PC-3 (cell line): ENCODE results near the gene CEP89. TPM values are rescaled to one million over a fixed set of nuclear protein-coding genes. Genes with fewer than 3 reads are reported as not detected.
"Not testable (repeated sequence)": the region's sequence is repeated elsewhere in the genome, so short reads cannot be mapped to it uniquely, and the experiment has no call there.

Source experiments
- ATAC-seq: fragments of 200-7000 bp; cut with Tn5 transposase; 2 replicates; pipeline ENCODE4 v1.9.1; 2020; ENCODE audit warnings: mild to moderate bottlenecking, moderate library complexity
- BruUV-seq: library from RNA; stranded (reverse); fragments of 400-500 nt; replicated peaks from 2 replicates; lab custom pipeline; 2021; lab: Mats Ljungman, UMichigan
- CTCF ChIA-PET: fragments of 300-600 bp; sonication (Branson Sonifier 250); formaldehyde crosslinking; loops from one replicate; lab custom pipeline; 2022; ENCODE audit warnings: antibody characterized with exemption; lab: Charles Lee
- POLR2A ChIA-PET: fragments of 300-600 bp; sonication (Branson Sonifier 250); formaldehyde crosslinking; loops from one replicate; lab custom pipeline; 2022; ENCODE audit warnings: antibody characterized with exemption; ENCODE audit not compliant: unreplicated experiment; lab: Charles Lee
- DNase-seq: peaks from one replicate; pipeline ENCODE4 v3.0.0-alpha.2; 2015
- H2AFZ ChIP-seq: fragments of 300-600 bp; sonication (generic); 2 replicates; pipeline ENCODE4 v1.6.0; 2016; ENCODE audit warnings: antibody characterized with exemption, low read length
- H3F3A ChIP-seq: fragments of 300-600 bp; sonication (generic); one replicate; pipeline ENCODE4 v1.6.0; 2017; ENCODE audit warnings: antibody characterized with exemption, low read length, control low read depth, mild to moderate bottlenecking; ENCODE audit not compliant: unreplicated experiment
- H3K27ac ChIP-seq: fragments of 300-600 bp; sonication (generic); 2 replicates; pipeline ENCODE4 v1.5.1; 2016; ENCODE audit warnings: mild to moderate bottlenecking, low read length
- H3K27me3 ChIP-seq: fragments of 300-600 bp; sonication (generic); 2 replicates; pipeline ENCODE4 v1.6.1; 2016; ENCODE audit warnings: low read length, mixed read lengths
- H3K36me3 ChIP-seq: fragments of 300-600 bp; sonication (generic); 2 replicates; pipeline ENCODE4 v1.6.1; 2016; ENCODE audit warnings: low read depth, mixed run types, low read length, mixed read lengths
- H3K4me1 ChIP-seq: fragments of 300-600 bp; sonication (generic); 2 replicates; pipeline ENCODE4 v1.5.1; 2016; ENCODE audit warnings: low read length; ENCODE audit not compliant: insufficient read depth
- H3K4me2 ChIP-seq: fragments of 300-600 bp; sonication (generic); 2 replicates; pipeline ENCODE4 v1.6.0; 2016; ENCODE audit warnings: low read length
- H3K4me3 ChIP-seq: fragments of 300-600 bp; sonication (generic); 2 replicates; pipeline ENCODE4 v1.5.1; 2016; ENCODE audit warnings: mild to moderate bottlenecking, low read length, mixed read lengths
- H3K79me2 ChIP-seq: fragments of 300-600 bp; sonication (generic); 2 replicates; pipeline ENCODE4 v1.6.1; 2017; ENCODE audit warnings: low read length, mixed read lengths
- H3K9ac ChIP-seq: fragments of 300-600 bp; sonication (generic); 2 replicates; pipeline ENCODE4 v1.6.0; 2016; ENCODE audit warnings: mild to moderate bottlenecking, low read length
- H3K9me2 ChIP-seq: fragments of 300-600 bp; sonication (generic); replicated peaks from 2 replicates; pipeline ENCODE4 v1.6.1; 2016; ENCODE audit warnings: mixed run types, low read length, mixed read lengths
- H3K9me3 ChIP-seq: fragments of 300-600 bp; sonication (generic); 2 replicates; pipeline ENCODE4 v1.6.1; 2016; ENCODE audit warnings: low read length, mixed read lengths
- H4K20me1 ChIP-seq: fragments of 300-600 bp; sonication (generic); 2 replicates; pipeline ENCODE4 v1.6.1; 2016; ENCODE audit warnings: low read length, mixed read lengths
- EZH2 ChIP-seq: fragments of 300-600 bp; sonication (generic); IDR thresholded peaks from one replicate; pipeline ENCODE4 v1.6.1; 2017; ENCODE audit warnings: antibody characterized with exemption, mild to moderate bottlenecking, low read length; ENCODE audit not compliant: unreplicated experiment
- EZH2phosphoT487 ChIP-seq: fragments of 300-600 bp; sonication (generic); IDR thresholded peaks from 2 replicates; pipeline ENCODE4 v1.6.1; 2018; ENCODE audit warnings: mild to moderate bottlenecking, antibody characterized with exemption, low read length, borderline replicate concordance
- intact Hi-C: fragments of 100-400 bp; cut with micrococcal nuclease; formaldehyde crosslinking; loops from 2 replicates; pipeline ENCODE4 v1.9.0; 2023
- total RNA-seq: library from RNA; depleted of rRNA; stranded (reverse); fragments of >200 nt; gene quantifications from 2 replicates; pipeline ENCODE4 v1.2.3, GENCODE V29; 2014
- TF ChIP-seq, protein P1 (sequence below): fragments of 300-600 bp; sonication (generic); conservative IDR thresholded peaks from 2 replicates; pipeline ENCODE4 v1.5.1; 2017; ENCODE audit warnings: antibody characterized with exemption, low read depth, mild to moderate bottlenecking, low read length

The CEP89 gene
- total RNA-seq, 1 experiment from 2014 or later = 9.1 TPM

DNA sequence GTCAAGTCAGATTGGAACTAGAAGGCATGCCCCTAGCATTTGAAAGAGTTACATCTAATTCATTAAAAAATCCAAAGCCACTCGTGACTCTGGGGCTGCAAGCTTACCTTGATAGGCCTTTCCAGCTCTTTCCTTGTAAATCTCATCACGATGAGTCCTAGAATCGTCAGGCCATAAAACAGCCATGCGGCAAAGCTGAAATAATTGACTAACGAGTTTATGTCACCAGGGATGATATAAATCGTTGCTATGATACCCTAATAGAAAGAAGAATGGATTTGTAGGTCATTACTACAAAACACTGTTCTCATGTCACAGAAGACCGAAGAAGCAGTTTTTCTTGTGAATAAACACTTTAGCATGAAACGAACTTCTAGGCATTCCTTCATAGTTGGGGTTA lies 129.7 kb downstream of the CEP89 start:
- Histone ChIP-seq H3K36me3 (no peaks in the 10 kb centered on the region), H4K20me1 (no peaks in the 10 kb centered on the region), H3K27me3 (no peaks in the 10 kb centered on the region), H3K9me3 (no peaks in the 10 kb centered on the region), H3F3A (no peaks in the 10 kb centered on the region), H3K27ac (no peak overlapping the region), H3K4me1 (no peaks in the 10 kb centered on the region), H3K4me2 (no peak overlapping the region), H3K9me2 (no peaks in the 10 kb centered on the region), H3K9ac (no peak overlapping the region), H3K4me3 (no peak overlapping the region), H3K79me2 (no peaks in the 10 kb centered on the region), H2AFZ (no peak overlapping the region)
- ChIA-PET CTCF (no interaction called here), POLR2A (no interaction called here)
- no TSS peak for BruUV-seq
- intact Hi-C loops = no loop called here
- no peak for DNase-seq
- TF ChIP-seq EZH2phosphoT487 (no peak), EZH2 (no peak)
- TF ChIP-seq, protein P1, sequence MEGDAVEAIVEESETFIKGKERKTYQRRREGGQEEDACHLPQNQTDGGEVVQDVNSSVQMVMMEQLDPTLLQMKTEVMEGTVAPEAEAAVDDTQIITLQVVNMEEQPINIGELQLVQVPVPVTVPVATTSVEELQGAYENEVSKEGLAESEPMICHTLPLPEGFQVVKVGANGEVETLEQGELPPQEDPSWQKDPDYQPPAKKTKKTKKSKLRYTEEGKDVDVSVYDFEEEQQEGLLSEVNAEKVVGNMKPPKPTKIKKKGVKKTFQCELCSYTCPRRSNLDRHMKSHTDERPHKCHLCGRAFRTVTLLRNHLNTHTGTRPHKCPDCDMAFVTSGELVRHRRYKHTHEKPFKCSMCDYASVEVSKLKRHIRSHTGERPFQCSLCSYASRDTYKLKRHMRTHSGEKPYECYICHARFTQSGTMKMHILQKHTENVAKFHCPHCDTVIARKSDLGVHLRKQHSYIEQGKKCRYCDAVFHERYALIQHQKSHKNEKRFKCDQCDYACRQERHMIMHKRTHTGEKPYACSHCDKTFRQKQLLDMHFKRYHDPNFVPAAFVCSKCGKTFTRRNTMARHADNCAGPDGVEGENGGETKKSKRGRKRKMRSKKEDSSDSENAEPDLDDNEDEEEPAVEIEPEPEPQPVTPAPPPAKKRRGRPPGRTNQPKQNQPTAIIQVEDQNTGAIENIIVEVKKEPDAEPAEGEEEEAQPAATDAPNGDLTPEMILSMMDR = no peak
- ATAC-seq = no peak

DNA sequence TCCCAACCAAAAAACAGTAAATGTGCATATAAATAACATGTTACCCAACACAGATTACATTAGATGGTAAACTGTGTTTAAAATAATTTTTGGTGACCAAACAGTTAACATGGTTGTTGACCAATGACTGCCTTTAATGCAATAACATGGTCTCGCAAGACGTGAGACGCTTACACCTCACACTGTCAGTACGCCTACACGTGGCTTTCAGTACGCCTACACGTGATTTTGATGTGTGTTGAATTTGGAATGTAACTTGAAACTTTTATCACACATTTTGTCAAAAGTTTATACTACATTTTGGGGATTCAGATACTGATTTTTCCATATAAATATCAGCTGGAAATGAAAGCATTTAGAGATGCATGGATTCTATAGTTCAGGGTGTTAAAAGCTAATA lies 134.2 kb downstream of the CEP89 start:
- BruUV-seq = no TSS peak
- intact Hi-C loops = no loop called here
- no peak for DNase-seq

DNA sequence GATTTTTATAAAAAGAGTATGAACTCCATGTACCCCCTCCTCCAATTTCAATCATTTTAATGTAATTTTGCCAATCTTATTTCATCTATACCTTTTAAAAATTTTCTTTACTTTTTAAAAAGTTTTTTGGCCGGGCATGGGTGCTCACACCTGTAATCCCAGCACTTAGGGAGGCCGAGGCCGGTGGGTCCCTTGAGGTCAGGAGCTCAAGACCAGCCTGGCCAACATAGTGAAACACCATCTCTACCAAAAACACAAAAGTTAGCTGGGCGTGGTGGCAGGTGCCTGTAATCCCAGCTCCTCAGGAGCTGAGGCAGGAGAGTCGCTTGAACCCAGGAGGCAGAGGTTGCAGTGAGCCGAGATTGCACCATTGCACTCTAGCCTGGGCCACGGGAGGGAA lies 138.4 kb downstream of the CEP89 start:
- H3K9ac ChIP-seq, ATAC-seq: not testable (repeated sequence)

More for the DNA sequence above, 134.2 kb downstream of the CEP89 start:
- Histone ChIP-seq H3K4me2 (no peak overlapping the region), H3K9ac (no peak overlapping the region), H3K4me3 (no peak overlapping the region), H3K27me3 (no peaks in the 10 kb centered on the region), H3F3A (no peaks in the 10 kb centered on the region), H2AFZ (no peak overlapping the region), H3K79me2 (no peaks in the 10 kb centered on the region), H3K9me3 (no peaks in the 10 kb centered on the region), H3K4me1 (no peaks in the 10 kb centered on the region), H4K20me1 (no peaks in the 10 kb centered on the region), H3K27ac (no peak overlapping the region), H3K9me2 (no peaks in the 10 kb centered on the region), H3K36me3 (no peaks in the 10 kb centered on the region)
- CTCF ChIA-PET = no interaction called here
- no peak for TF ChIP-seq EZH2phosphoT487
- no peak for TF ChIP-seq EZH2
- TF ChIP-seq, protein P1 = no peak
- POLR2A ChIA-PET = no interaction called here
- ATAC-seq = no peak

DNA sequence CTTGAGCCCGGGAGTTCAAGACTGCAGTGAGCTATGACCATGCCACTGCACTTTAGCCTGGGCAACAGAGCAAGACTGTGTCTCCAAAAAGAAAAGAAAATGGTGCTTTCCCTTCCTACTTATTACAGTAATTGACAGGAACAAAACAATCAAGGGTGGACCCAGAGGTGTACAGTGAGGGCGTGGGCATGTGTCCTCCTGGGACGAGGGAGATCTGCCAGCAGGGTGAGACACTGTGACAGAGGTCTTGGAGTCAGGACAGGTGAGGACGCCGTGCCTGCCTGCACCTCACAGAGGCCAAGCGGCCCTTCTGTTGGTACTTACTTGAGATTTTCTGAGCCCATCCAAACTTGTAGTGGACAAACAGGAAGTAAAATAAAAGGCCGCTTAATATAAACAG lies 138.9 kb downstream of the CEP89 start:
- H3K4me2 ChIP-seq, H2AFZ ChIP-seq, POLR2A ChIA-PET, CTCF ChIA-PET, H3K9me2 ChIP-seq, ATAC-seq, H3K9ac ChIP-seq, H4K20me1 ChIP-seq, H3K27me3 ChIP-seq, H3K27ac ChIP-seq, H3F3A ChIP-seq, intact Hi-C loops, H3K4me1 ChIP-seq, DNase-seq, BruUV-seq, H3K79me2 ChIP-seq, H3K9me3 ChIP-seq, H3K36me3 ChIP-seq, H3K4me3 ChIP-seq: not testable (repeated sequence)

More for the DNA sequence above, 138.4 kb downstream of the CEP89 start:
- H3K79me2 ChIP-seq, intact Hi-C loops, POLR2A ChIA-PET, H3F3A ChIP-seq, H3K4me1 ChIP-seq, CTCF ChIA-PET, H3K36me3 ChIP-seq, DNase-seq, H2AFZ ChIP-seq, H3K9me2 ChIP-seq, H3K4me2 ChIP-seq, H3K4me3 ChIP-seq, BruUV-seq, H4K20me1 ChIP-seq, H3K27ac ChIP-seq, H3K9me3 ChIP-seq, H3K27me3 ChIP-seq: not testable (repeated sequence)

DNA sequence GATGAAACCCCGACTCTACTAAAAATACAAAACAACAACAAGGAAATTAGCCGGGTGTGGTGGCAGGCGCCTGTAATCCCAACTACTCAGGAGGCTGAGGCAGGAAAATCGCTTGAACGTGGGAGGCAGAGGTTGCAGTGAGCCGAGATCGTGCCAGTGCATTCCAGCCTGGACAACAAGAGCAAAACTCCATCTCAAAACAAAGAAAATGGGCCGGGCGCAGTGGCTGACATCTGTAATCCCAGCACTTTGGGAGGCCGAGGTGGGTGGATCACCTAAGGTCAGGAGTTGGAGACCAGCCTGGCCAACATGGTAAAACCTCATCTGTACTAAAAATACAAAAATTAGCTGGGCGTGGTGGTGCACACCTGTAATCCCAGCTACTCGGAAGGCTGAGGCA lies 139.7 kb downstream of the CEP89 start:
- H3K79me2 ChIP-seq, BruUV-seq, H3K4me1 ChIP-seq, CTCF ChIA-PET, POLR2A ChIA-PET, DNase-seq, H3K9ac ChIP-seq, H3K9me2 ChIP-seq, H3K9me3 ChIP-seq, H3K27me3 ChIP-seq, H2AFZ ChIP-seq, H3K36me3 ChIP-seq, H3F3A ChIP-seq, ATAC-seq, H3K4me2 ChIP-seq, H4K20me1 ChIP-seq, intact Hi-C loops, H3K27ac ChIP-seq, H3K4me3 ChIP-seq: not testable (repeated sequence)
